Measurements from ENCODE around the gene RAB4B. TPM values are rescaled to one million over a fixed set of nuclear protein-coding genes. Genes with fewer than 3 reads are reported as not detected.
"Not testable (repeated sequence)": the region's sequence is repeated elsewhere in the genome, so short reads cannot be mapped to it uniquely, and the experiment has no call there.

RAB4B gene
- total RNA-seq, 1 donor from 2014 or later, result 29.5 TPM

GRCh38 chr19:40830741-40831140 is 52.7 kb downstream of the RAB4B start:
- ATAC-seq; intact Hi-C loops (cut with DNase I): not testable (repeated sequence)
- DNase-seq (ENCODE audit: low spot score), result peak; percentile 27

GRCh38 chr19:40831502-40832430 is 53.7 kb downstream of the RAB4B start:
- intact Hi-C loops (cut with DNase I), result no loop called here
- DNase-seq (ENCODE audit: low spot score), result no peak
- ATAC-seq, result peak; percentile 74

- ATAC-seq; DNase-seq (ENCODE audit: low spot score); intact Hi-C loops (cut with DNase I): not testable (repeated sequence)
Observed at GRCh38 chr19:40832431-40832790, 54.4 kb downstream of the RAB4B start.

GRCh38 chr19:40833728-40834533 is 55.9 kb downstream of the RAB4B start:
- peak; percentile 59 for ATAC-seq
- DNase-seq (ENCODE audit: low spot score); intact Hi-C loops (cut with DNase I): not testable (repeated sequence)

- ATAC-seq (no peak), DNase-seq (ENCODE audit: low spot score) (no peak)
- intact Hi-C loops (cut with DNase I), result no loop called here
Observed at GRCh38 chr19:40836754-40837429, 58.8 kb downstream of the RAB4B start.

GRCh38 chr19:40838477-40838876 is 60.4 kb downstream of the RAB4B start:
- intact Hi-C loops (cut with DNase I); ATAC-seq; DNase-seq (ENCODE audit: low spot score): not testable (repeated sequence)

GRCh38 chr19:40842012-40842411 is 64.0 kb downstream of the RAB4B start:
- intact Hi-C loops (cut with DNase I); ATAC-seq; DNase-seq (ENCODE audit: low spot score): not testable (repeated sequence)

- DNase-seq (ENCODE audit: low spot score); ATAC-seq; intact Hi-C loops (cut with DNase I): not testable (repeated sequence)
Observed at GRCh38 chr19:40842997-40843652, 65.1 kb downstream of the RAB4B start.

- intact Hi-C loops (cut with DNase I); DNase-seq (ENCODE audit: low spot score): not testable (repeated sequence)
- ATAC-seq, result peak; percentile 75
Observed at GRCh38 chr19:40843653-40844052, 65.6 kb downstream of the RAB4B start.

Other genes with a start within 250 kb of the RAB4B start
- 58.7 TPM for gene SHKBP1, start 201.4 kb upstream of the RAB4B start, total RNA-seq
- 1,227 TPM for gene LTBP4, start 176.9 kb upstream of the RAB4B start, total RNA-seq
- gene NUMBL, start 87.6 kb upstream of the RAB4B start, total RNA-seq, result 123 TPM
- 45.4 TPM for gene COQ8B, start 61.4 kb upstream of the RAB4B start, total RNA-seq
- 26.2 TPM for gene ITPKC, start 61.1 kb upstream of the RAB4B start, total RNA-seq
- gene ACTMAP, start 27.8 kb upstream of the RAB4B start, total RNA-seq, result 6.1 TPM
- 58.3 TPM for gene SNRPA, start 27.0 kb upstream of the RAB4B start, total RNA-seq
- gene MIA, start 2.7 kb upstream of the RAB4B start, total RNA-seq, result 173 TPM
- gene EGLN2, start 20.9 kb downstream of the RAB4B start, total RNA-seq, result 109 TPM
- gene CYP2A6, start 72.2 kb downstream of the RAB4B start, total RNA-seq, result not detected
- gene CYP2A7, start 104.0 kb downstream of the RAB4B start, total RNA-seq, result not detected
- not detected for gene CYP2B6, start 213.0 kb downstream of the RAB4B start, total RNA-seq